Kidney glomerular epithelial cell (primary cell): ENCODE data around the gene DOLK.

Experiments
- DNase-seq: peaks from one replicate; lab custom pipeline; 2025; lab: John Stamatoyannopoulos, UW

Gene DOLK

DNA sequence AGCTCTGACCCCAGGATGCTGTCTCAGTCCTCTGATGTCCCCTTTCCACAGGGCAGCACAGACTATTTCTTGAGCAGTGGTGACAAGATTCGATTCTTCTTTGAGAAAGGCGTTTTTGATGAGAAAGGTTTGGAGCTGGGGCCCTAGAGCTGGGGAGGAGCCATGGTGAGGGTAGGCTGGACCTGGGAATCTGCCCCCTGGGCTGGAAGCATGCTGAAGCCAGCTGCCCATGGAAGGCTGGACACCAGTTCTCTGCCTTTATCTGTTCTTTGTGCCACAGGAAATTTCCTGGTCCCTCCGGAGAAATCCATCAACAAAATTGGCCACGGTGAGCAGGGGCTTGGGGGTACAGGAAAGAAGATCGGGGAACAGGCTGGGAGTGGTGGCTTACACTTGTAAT lies 13.7 kb downstream of the DOLK start:
- no peak for DNase-seq

- DNase-seq, result no peak
Observed at GRCh38 chr9:128929560-128929959, 17.8 kb downstream of the DOLK start.

DNA sequence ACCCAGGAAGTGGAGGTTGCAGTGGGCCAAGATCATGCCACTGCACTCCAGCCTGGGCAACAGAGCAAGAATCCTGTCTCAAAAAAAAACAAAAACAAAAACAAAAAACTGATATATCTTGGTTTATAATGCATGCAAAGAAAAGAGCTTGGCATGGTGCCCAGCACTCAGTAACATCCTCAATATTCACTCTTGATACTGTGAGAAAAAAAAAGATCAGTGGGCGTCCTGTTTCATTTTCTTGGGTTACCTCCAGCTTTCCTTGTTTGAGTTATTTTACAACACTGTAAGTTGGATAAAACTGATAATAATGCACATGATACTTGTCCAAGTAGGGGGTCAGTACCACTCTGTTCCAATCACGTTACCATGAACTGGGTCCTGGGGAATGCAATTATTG lies 18.8 kb downstream of the DOLK start:
- no peak for DNase-seq

GRCh38 chr9:128927731-128928411 lies 19.5 kb downstream of the DOLK start:
- DNase-seq, result peak; percentile 44

DNA sequence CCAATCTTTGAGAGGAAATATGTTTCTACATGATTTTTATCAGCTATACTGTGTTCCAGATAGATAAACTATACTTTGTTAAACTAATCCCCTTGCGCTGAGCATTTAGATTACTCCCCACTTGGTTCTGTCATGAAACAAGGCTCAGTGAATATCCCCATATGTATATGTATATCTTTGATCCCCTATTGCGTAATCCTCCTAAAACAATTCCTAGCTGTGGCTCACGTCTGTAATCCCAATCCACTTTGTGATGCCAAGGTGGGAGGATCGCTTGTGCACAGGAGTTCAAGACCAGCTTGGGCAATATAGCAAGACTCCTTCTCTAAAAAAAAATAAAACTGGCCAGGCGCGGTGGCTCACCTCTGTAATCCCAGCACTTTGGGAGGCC lies 23.9 kb downstream of the DOLK start:
- no peak for DNase-seq

DNA sequence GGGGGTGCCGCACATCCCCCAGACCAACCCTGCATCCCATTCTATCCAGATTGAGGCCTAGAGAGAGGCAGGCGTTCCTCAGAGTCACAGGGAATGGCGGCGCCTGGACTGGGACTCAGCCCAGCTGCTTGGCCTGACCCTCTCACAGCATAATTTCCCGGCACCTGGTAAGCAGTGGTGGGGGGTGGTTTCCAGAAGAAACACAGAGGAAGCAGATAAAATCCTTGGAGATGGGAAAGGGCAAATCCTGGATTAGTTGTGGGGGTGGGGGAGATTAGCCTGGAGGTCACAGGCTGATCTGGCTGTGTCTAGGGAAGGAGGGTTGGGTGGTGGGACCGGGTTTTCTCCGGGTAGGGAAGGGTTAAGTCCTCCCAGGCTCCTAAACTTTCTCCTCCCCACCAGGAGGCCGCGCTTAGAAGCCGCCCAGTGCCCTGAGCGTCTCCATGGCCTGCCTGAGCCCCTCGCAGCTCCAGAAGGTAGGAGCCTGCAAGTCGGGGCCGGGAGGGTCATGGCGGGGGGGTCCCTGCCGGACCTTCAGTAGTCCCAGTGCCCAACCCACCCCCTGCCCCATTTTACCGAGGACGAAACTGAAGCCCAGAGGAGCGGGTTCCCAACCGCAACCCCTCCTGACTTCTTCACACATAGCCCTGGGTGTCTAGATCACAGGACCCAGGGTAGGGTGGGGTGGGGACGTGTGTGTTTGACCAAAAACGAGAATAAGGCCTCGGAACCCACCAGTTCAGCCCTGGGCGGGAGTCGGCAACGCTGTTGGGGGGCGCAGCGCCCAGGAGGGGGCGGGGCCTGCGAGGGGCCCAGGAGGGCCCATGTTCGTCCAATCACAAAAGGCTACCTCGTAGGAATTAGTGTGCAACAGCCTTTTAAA lies 25.3 kb downstream of the DOLK start:
- no peak for DNase-seq

- DNase-seq, result no peak
Observed at GRCh38 chr9:128920381-128921058, 26.9 kb downstream of the DOLK start, which contains the start of gene PHYHD1. TSS of gene PHYHD1 (plus strand) at chr9:128920982. CDS start at chr9:128922324, 1,342 bp downstream.

- DNase-seq, result no peak
Observed at GRCh38 chr9:128919402-128920089, 27.9 kb downstream of the DOLK start.

DNA sequence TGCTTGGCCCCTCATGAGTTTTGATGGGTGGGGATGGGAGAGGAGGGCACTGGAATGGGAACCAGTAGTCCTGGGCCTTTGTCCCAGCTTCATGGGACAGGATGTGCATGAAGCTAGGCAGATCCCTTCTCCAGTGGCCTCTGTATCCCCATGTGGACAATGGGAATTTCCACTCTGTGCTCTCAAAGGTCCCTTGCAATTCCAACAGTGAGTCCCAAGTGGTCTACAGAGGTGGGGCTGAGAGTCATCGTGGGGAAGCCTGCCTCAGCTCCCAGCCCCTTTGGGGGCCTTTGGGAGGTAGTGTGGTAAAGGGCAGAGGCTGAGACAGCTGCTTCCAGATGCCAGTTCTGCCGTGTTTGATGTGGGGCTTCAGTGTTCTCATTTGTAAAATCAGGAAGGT lies 28.5 kb downstream of the DOLK start:
- no peak for DNase-seq

DNA sequence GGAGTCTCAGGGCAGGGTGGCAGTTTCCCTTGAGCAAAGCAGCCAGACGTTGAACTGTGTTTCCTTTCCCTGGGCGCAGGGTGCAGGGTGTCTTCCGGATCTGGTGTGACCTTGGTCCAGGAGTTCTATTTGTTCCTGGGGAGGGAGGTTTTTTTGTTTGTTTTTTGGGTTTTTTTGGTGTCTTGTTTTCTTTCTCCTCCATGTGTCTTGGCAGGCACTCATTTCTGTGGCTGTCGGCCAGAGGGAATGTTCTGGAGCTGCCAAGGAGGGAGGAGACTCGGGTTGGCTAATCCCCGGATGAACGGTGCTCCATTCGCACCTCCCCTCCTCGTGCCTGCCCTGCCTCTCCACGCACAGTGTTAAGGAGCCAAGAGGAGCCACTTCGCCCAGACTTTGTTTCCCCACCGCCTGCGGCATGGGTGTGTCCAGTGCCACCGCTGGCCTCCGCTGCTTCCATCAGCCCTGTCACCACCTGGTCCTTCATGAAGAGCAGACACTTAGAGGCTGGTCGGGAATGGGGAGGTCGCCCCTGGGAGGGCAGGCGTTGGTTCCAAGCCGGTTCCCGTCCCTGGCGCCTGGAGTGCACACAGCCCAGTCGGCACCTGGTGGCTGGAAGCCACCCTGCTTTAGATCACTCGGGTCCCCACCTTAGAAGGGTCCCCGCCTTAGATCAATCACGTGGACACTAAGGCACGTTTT lies 30.1 kb downstream of the DOLK start:
- DNase-seq, result no peak

- no peak for DNase-seq
Observed at GRCh38 chr9:128916745-128917144, 30.7 kb downstream of the DOLK start.

DNA sequence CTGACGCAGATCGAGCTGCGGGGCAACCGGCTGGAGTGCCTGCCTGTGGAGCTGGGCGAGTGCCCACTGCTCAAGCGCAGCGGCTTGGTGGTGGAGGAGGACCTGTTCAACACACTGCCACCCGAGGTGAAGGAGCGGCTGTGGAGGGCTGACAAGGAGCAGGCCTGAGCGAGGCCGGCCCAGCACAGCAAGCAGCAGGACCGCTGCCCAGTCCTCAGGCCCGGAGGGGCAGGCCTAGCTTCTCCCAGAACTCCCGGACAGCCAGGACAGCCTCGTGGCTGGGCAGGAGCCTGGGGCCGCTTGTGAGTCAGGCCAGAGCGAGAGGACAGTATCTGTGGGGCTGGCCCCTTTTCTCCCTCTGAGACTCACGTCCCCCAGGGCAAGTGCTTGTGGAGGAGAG lies 31.2 kb downstream of the DOLK start:
- DNase-seq, result no peak

DNA sequence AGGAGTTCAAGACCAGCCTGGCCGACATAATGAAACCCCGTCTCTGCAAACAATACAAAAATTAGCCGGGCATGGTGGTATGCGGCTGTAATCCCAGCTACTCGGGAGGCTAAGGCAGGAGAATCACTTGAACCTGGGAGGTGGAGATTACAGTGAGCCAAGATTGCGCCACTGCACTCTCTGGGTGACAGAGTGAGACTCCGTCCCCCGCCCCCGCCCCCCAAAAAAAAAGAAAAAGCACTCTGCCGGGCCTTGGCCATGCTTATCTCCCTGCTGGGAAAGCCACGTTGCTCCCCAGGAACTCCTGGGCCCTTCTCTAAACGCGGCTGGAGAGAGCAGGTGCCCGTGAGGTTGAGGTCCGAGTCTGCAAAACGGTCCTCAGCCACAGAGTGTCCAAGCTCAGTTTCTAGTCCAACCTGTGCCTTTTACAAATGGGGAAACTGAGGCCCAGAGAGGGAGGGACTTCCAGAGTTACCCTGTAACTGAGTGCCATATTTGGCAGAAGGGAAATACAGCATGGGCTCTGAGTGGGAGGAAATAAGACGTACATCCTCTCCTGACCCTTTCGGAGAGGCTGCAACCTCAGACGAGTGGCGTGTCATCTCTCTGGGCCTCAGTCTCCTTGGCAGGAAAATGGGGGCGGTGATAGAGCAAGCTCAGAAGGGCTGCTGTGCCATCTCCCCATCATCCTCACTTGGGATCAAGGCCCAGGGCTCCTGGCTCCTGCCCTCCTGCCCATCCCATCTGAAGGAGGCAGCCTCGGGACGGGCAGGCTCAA lies 33.2 kb downstream of the DOLK start:
- no peak for DNase-seq

- DNase-seq, result no peak
Observed at GRCh38 chr9:128913048-128913900, 34.1 kb downstream of the DOLK start.

DNA sequence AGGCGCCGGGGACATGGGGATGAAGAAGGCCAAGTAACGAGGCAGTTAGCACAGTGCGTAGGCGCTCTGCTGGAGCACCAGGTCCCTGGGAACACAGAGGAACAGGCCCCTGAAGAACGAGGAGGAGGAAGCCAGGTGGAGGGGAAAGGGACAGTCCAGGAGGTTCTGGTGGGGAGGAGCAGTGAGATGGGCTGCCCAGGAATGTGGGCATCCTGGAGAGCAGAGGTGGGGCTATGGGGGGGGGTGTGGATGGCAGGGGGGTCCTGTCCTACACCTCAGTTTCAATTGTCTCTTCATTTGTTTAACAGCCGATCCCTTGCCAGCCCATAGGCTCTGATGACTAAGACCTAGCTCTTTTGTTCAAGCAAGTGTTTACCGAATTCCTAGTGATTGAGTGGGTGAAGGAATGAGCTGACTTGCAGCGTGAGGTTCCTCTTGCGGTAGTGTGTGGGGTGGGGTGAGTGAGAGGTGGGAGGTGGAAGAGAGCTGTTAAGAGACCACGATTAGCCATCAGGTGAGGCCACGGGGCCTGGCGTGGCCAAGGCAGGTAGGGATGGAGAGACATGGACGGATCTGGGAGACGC lies 35.0 kb downstream of the DOLK start:
- DNase-seq, result peak; percentile 84

DNA sequence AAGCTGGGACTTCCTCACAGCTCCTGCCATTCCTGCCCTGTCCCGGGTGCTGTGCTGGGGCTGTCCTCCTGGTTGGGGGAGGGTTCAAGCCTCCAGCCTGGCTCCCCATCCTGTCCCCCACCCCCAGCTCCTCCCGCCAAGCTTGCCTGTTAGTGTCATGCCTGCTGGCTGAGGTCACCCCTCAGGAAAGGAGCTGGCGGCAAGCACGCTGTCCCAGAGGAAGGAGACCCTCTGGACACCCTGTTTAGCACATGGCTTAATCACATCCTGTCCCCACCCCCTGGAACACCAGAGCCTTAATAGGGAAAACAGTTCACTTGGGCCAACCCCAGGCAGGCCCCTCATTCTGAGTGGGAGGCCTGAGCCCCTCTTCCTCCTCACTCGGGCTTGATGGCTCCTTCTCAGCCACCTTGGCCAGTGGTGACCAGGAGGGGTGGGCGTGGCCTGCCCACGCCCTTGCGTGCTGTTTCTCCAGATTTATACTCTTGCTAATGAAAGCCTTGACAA lies 35.8 kb downstream of the DOLK start:
- DNase-seq, result peak; percentile 50

DNA sequence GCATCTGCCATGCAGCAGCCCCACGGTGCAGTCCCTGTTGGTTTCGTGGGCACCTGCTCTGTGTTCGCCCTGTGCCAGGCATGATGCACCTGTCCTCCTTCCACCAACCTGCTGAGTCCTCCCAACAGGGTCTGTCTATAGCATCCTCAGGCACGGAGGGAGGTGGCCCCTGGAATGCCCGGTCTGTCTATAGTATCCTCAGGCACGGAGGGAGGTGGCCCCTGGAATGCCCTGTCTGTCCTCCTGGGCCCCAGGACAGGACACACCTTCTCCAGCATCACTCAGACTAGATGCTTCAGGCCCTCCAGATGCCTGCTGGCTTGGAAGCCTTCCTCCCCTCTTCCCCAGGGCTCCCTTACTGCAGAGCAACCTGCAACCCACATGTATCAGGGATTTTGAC lies 36.5 kb downstream of the DOLK start:
- no peak for DNase-seq

DNA sequence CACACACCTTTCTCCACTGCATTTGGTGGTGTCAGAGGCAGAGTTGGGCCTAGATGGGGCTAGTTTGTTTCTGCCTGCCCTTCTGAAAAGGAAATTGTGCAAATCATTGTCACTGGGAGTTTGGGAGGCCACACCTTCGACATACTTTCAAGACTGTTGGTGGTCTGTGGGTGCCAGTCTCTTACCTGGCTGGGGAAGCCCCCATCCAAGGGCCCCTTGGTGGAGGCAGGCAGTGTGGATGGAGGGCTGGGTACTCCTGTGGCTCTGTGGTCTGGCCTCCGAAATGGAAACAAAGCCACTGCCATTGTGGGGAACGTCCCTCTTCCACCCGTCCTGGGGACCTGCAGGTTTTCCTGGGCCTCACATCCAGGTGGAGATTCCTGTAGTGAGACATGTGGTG lies 37.5 kb downstream of the DOLK start:
- DNase-seq, result no peak

- DNase-seq, result no peak
Observed at GRCh38 chr9:128908372-128908771, 39.0 kb downstream of the DOLK start.
